Erythroblast (primary cell): ENCODE data around the gene ELP2.

ENCODE experiments used
- GATA1 ChIP-seq: IDR thresholded peaks from 2 replicates; pipeline ENCODE4 v1.6.1; 2011; ENCODE audit warnings: low read depth, mild to moderate bottlenecking, control low read depth, low read length, moderate library complexity
- POLR2A ChIP-seq: IDR thresholded peaks from 2 replicates; pipeline ENCODE4 v1.6.1; 2011; ENCODE audit warnings: mild to moderate bottlenecking, low read length

GRCh38 chr18:36214811-36215210 is 85.1 kb downstream of the ELP2 start:
- TF ChIP-seq POLR2A (no peak), GATA1 (no peak)
